Measurements from ENCODE around the gene TCF25.
"Not testable (repeated sequence)": the region's sequence is repeated elsewhere in the genome, so short reads cannot be mapped to it uniquely, and the experiment has no call there.

The TCF25 gene

DNA sequence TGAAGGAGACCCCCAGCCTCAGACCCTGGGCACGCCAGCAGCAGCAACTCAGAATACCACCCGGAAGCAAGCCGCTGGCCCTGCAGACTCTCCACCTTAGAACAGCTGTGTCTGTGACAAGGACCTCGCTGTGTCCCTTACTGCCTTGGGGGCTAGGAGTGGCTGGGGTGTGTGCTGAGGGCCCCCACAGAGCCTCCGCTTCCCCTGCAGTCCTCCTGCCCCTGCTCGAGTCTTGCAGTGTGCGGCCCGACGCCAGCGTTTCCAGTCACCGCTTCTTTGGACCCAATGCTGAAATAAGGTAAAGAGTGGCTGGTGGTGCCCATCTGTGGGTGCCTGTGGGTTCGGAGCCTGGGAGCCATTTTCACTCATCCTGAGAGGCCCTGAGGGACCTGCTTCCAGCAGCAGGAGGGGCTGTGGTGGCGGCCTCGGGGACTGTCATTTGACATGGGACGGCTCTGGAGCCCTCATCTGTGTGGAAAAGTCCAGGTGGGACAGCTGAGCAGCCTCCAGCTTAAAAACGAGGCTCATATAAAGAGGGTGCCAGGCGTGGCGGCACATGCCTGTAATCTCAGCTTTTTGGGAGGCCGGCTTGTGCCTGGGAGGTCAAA is 30.6 kb downstream of the TCF25 start:
- in situ Hi-C loops (cut with HindIII; ENCODE audit: low sequenced_read_pairs), result no loop called here

DNA sequence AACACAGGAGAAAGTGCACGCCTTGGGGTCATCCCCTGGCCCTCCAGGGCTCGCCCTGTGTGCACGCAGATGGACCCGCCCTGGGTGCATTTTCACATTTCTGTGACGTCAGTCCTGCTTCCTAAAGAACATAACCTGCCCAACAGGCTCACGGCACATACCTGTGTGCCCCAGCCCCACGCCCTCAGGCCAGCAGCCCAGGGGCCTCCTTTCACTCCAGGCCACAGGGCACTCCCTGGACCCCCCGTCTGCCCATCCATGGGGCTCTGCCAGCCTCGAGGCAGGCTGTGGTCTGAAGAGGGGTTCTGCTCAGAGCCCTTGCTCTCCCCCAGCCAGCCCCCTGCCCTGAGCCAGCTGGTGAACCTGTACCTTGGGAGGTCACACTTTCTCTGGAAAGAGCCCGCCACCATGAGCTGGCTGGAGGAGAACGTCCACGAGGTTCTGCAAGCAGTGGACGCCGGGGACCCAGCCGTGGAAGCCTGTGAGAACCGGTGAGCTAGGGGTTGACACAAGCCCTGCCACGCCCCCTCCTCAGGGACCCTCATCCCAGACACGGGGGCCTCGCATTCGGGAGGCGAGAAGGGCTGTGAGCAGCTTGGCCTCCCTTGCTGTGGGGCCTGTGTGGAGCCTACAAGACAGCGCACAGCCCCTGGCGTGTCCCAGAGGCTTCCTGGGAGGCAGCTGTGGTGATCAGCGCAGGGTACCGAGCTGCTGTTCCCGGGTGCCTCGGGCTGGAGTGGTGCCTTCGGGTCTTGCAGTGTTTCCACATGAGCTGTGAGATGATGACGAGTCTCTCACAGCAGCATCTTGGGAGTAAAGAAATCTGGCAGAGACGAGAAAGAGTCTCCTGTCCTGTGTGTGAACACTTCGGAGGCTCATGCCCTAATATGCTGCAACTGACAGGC is 31.5 kb downstream of the TCF25 start:
- in situ Hi-C loops (cut with HindIII; ENCODE audit: low sequenced_read_pairs), result no loop called here

DNA sequence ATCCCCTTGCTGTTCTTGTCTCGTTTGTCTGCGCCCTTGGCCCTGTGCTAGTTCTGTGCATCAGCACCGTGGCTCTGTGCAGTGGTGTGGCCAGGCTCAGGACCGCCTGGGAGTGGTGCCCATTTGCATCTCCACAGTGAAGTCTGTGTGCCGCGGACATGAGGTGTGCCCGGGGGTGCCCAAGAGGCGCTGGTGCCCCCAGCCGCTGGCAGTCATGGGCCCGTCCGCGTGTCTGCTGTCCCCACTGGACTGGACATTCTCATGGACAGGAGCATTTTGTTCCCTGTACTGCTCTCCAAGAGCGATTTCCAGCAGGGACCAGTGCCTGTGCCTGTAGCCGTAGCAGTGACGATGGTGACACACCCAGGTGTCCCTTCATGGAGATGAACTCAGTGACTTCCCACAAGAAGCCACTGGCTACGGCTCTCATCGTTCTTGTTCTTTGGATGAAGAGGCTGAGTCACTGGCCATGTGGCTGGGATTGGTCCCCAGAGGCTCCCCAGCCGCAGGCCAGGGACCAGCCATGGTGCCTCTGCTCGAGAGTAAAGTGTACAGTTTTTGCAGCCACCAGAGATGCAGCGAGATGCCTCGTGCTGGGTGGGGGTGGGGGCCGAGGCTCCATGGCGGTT is 32.2 kb downstream of the TCF25 start:
- in situ Hi-C loops (cut with HindIII; ENCODE audit: low sequenced_read_pairs), result no loop called here

DNA sequence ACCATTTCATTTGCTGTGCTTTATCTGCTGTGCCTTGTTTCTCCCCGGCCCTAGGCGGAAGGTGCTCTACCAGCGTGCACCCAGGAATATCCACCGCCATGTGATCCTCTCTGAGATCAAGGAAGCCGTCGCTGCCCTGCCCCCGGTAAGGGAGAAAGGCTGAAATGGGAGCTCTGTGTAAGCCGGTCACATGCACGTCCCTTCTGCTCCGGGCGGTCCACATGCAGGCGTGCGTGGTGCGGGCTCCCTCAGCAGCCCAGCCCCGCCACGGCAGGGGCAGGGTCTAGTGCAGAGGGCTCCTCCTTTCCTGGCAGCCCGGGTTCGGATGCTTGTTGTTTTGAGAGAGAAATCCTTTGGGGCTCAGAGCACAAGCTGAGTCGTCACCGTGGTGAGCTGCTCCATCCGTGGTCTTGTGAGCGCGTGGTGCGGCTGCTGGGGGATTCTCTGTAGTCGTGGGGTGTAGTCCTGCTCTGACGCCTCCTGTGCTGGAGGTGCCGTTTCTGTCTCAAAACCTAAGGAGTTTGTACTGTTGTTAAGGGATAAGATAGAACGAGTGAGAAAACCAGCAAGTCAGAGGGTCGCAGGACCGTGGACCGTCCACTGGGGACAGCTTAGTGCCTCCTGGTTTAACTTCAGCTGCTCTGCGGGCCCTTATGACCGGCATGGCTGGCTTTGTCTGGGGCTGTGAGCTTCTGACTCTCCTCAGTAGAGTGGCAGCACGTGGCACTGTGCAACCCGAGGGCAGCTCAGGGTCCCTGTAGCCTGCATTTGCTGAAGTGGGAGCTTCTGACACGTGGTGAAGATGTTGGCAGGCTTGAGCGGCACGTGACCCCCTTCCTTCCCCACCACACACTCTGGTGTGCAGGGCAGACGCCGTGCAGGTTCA is 33.0 kb downstream of the TCF25 start:
- in situ Hi-C loops (cut with HindIII; ENCODE audit: low sequenced_read_pairs), result no loop called here

DNA sequence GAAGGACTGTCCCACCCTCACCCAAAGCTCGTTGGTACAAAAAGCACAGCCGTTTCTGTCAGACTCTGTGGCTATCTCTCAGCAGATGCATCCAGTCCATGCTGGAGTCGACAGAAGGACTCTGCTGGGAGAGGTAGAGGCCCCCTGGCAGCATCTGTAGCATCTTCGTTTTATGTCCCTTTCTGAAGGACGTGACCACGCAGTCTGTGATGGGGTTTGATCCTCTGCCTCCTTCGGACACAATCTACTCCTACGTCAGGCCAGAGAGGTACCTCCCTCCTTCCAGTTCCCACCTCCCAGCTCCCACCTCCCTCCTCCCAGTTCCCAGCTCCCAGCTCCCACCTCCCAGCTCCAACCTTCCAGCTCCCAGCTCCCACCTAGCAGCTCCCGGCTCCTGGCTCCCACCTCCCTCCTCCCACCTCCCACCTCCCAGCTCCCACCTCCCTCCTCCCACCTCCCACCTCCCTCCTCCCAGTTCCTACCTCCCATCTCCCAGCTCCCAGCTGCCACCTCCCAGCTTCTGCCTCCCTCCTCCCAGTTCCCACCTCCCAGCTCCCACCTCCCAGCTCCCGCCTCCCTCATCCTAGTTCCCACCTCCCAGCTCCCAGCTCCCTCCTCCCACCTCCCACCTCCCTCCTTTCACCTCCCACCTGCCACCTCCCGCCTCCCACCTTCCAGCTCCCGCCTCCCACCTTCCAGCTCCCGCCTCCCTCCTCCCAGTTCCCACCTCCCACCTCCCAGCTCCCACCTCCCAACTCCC is 33.8 kb downstream of the TCF25 start:
- in situ Hi-C loops (cut with HindIII; ENCODE audit: low sequenced_read_pairs), result no loop called here

DNA sequence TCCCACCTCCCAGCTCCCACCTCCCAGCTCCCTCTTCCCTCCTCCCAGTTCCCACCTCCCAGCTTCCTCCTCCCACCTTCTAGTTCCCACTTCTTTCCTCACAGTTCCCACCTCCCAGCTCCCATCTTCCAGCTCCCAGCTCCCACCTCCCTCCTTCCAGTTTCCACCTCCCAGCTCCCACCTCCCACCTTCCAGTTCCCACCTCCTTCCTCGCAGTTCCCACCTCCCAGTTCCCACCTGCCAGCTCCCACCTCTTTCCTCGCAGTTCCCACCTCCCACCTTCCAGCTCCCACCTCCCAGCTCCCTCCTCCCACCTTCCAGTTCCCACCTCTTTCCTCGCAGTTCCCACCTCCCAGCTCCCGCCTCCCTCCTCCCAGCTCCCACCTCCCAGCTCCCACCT is 34.8 kb downstream of the TCF25 start:
- in situ Hi-C loops (cut with HindIII; ENCODE audit: low sequenced_read_pairs), result no loop called here

DNA sequence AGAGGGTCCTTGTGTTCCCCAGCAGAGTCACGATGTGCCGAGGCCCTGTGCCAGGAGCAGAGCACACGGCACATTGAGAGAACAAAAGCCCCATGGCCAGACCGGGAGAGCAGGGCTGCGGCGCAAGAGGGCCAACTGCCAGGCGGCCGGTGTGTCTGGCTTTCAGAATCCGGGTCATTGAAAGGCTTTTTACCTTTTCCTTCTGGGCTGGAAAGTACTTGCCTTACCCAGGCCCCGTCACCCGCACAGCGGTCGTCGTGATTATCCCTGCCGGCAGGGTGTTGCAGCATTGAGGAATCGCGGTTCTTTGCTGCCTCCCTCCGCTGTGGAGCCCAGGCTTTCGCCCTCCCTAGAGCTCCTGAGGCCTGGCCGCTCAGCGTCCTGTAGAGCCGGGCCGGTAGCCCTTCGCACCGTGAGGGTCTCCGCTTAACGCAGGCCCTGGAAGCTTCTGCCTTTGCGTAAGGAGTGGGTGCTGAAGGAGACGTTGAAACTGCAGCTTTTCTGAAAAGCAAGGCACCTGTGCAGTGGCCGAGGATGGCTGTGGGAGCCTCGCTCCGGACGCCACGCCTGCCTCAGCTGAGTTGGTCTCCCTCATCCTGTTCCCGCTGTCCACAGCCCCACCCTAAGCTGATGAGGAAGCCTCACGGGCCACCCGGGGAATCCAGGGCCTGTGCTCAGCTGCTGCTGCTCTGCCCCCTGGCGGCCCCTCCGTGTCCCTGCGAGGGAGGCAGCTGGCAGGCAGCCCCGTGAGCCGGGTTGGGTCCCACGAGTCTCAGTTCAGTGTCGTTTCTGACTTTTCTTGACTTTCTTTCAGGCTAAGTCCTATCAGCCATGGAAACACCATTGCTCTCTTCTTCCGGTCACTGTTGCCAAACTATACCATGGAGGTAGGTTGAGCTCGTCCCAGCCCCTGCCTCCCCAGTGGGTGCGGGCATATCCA is 36.7 kb downstream of the TCF25 start:
- in situ Hi-C loops (cut with HindIII; ENCODE audit: low sequenced_read_pairs), result no loop called here

DNA sequence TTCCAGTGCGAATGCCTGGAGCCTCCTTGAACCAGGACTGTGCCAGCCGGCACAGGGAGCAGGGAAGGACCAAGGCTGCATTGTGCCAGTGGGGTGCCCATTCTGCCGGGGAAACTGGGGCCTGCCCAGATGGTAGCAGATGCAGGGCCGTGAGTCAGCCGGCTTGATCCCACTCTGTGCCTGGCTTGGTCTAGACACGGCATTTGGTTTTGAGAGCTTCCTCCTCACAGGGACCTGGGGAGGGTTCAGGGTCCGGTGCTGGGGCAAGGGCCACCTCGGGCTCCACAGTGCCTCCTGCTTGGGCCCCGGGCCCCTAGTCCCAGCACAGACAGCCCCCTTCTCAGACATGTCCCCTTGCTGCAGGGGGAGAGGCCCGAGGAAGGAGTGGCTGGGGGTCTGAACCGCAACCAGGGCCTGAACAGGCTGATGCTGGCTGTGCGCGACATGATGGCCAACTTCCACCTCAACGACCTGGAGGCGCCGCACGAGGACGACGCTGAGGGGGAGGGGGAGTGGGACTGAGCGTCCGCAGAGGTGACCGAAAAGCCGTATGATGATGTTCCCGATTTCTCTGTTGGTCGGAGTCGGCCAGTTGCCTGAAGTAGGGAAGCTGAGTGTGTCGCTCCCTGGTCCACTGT is 37.4 kb downstream of the TCF25 start:
- in situ Hi-C loops (cut with HindIII; ENCODE audit: low sequenced_read_pairs), result no loop called here

DNA sequence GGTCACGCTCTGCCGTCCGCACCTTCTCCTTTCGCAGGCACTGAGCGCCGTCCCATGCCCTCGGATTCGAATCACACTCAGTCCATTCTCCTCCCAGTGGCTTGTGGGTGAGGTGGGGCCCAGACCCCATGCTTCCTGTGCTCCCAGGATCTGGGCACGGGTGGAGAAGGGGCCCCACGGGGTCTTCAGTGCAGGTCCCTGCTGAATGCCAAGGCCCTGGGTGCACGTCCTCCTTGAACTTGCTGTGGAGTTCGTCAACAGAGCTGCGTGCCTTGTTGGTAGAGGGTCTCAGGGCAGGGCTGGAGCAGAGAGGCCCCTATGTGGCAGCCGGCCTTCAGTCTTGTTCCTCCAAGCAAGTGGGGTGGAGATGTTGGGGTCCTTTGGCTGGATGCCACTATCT is 38.0 kb downstream of the TCF25 start:
- in situ Hi-C loops (cut with HindIII; ENCODE audit: low sequenced_read_pairs), result no loop called here

DNA sequence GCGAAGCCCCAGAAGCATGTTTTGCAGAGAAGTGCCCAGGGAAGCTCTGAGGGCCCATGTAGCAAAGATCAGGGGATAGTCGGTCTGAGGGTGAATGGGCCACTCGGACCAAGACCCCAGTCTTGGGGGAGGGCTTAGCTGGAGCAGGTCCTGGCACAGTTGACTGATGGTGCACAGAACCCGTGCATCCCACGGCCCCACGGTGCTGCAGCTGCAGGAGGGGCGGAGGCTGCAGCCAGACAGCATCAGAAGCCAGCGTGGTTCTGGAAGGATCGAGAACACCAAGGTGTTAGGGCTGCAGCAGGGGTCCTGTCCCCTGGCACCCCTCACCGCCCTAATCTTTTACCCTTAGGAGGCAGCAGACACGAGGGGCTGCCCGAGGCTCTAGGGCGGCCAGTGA is 38.8 kb downstream of the TCF25 start:
- in situ Hi-C loops (cut with HindIII; ENCODE audit: low sequenced_read_pairs), result no loop called here

DNA sequence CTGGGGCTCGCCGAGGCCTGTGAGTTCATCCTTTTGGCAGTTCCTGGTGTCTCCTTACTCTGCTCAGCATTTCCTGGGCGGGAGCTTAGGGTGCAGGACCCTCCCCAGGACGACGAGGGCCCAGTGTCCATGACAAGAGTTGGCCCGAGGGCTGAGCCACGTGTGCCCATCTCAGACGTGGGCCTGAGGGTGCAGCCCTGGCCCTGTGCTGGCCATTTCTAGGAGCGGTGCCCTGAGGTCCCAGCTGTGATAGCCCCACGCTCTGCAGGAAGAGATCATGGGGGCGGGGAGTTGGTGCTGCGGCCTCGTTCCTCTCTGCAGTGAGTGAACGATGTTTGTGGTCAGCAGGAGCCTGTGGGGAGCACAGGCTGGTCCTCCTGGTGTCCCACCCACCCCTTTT is 39.2 kb downstream of the TCF25 start:
- in situ Hi-C loops (cut with HindIII; ENCODE audit: low sequenced_read_pairs), result no loop called here

DNA sequence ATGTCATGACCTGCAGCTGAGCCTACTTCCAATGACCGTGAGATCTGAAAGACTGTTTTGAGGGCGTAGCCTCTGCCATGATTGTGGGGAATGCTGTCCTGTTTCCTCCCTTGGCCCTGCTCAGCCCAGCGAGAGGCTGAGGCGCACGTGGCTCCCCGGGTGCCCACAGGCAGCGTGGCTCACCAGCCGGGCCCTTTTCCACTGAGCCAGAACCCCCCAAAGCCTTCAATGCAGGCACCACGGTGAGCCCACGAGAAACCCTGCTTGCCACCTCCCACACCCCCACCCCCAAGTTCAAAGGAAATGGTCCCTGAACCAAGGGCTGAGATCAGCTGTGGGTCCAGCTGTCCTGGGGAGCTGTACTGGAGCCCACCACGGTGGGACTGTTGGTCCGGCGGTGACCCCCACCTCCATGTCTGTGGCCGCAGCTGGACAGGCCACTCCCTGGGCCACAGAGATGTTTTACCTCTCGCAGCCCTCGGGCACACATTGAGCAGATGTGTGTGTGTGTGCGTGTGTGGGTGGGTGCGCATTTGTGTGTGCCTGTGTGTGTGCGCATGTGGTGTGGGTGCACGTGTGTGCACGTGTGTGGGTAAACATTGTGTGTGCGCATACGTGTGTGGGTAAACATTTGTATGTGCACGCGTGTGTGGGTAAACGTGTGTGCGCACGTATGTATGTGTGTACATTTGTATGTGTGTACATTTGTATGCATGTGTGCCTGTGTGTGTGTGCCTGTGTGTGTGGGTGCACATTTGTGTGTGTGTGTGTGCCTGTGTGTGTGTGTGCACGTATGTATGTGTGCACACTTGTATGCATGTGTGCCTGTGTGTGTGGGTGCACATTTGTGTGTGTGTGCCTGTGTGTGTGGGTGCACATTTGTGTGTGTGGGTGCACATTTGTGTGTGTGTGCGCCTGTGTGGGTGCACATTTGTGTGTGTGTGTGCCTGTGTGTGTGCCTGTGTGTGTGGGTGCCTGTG is 40.3 kb downstream of the TCF25 start:
- in situ Hi-C loops (cut with HindIII; ENCODE audit: low sequenced_read_pairs), result no loop called here

DNA sequence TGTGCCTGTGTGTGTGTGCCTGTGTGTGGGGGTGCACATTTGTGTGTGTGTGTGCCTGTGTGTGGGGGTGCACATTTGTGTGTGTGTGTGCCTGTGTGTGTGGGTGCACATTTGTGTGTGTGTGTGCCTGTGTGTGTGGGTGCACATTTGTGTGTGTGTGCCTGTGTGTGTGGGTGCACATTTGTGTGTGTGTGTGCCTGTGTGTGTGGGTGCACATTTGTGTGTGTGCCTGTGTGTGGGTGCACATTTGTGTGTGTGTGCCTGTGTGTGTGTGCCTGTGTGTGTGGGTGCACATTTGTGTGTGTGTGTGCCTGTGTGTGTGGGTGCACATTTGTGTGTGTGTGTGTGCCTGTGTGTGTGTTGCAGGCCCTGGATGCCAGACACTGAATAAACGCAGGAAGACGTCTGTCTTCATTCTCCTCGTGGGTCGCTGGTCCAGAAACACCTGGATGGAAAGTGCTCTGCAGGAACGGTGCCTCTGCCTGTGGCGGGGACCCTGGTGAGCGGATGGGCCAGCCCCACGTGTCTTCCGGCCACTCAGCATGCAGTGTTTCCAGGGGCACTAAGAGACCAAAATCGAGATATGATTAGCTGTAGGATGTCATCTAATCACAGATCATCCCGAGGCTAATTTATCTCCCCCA is 41.4 kb downstream of the TCF25 start:
- in situ Hi-C loops (cut with HindIII; ENCODE audit: low sequenced_read_pairs), result not testable (repeated sequence)

DNA sequence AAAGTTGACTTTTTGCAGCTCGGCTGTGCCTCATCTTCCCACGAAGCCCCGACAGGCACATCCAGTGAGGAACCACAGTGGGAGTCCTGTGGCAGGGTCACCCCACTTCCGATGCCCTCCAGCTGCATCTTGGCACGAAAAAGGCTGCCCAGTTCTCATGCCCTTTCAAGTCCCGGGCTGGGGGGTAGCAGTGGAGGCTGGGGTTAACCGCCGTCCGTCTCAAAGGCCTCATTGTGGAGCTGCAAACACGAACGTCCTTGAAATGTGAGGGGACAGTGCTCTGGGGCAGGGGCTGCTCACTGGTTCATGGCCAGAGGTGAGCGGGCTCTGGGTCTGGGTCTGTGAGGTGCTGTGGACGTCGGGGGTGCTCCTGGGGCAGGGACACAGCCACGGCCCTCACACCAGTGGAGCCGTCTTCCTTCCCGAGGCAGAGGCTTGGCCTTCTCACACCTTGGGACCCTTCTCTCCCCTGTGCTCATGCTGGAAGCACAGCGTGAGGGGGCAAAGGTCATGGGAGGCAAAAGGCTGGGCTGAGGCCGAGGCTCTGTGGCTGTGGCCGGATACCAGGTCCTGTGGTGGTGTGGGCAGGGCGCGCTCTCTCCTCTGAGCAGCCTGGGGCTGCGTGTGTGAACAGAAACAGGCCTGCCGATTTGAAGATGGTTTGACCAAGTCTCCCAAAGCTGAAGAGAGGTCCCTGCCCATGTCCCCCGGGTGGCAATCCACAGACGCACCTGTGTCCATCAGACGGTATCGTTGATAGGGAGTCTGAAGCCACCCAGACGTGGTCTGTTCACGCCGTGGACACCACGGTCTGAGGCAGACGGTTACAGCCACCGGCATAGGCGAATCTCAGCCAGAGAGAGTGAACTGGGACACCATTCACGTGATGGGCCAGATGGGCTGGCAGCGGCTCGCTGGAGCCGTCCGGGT is 42.2 kb downstream of the TCF25 start:
- in situ Hi-C loops (cut with HindIII; ENCODE audit: low sequenced_read_pairs), result no loop called here

DNA sequence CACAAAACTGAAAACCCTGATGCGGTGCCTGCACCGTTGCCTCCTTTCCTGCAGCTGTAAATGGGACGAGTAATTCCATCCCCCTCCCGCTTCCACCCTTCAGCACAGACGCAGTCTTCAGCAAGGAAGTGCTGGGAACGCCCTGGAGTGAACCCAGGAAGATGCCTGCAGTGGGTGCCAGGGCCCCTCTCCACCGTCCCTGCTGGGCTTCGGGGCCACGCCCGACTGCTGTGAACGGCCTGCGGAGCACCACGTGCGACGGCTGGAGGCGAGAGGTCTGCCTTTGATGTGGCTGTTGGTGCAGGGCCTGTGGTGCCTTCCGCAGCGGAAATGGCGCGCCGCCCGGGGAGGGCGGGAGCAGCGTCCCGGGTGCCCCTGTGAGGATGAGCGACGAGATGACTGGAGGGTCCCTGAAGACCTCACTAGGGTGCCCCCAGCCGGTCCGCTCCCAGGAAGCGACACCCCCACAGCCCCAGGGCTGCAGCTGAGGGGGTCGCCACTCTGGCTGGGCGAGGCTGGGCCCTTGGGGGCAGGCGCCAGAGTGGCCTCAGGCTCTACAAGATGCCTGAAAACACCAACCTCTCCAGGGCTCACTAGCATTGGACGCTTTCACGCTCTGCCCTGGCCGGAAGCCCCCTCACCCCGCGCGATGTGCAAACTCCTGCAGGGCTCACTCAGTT is 44.5 kb downstream of the TCF25 start:
- in situ Hi-C loops (cut with HindIII; ENCODE audit: low sequenced_read_pairs), result no loop called here
